CD4-positive, CD25-positive, alpha-beta regulatory T cell (primary cell): ENCODE measurements around the gene CFD. TPM values are rescaled to one million over a fixed set of nuclear protein-coding genes. Genes with fewer than 3 reads are reported as not detected.

ENCODE experiments used
- ATAC-seq, 2 donors: fragments of 150-1000 bp; cut with Tn5 transposase; one replicate each; pipeline ENCODE4 v1.10.0; 2021; ENCODE audit warnings: low read depth in 2 of 2, moderate number of reproducible peaks in 2 of 2, moderate library complexity in 1 of 2
- DNase-seq, 3 donors: peaks; one replicate each; pipeline versions ENCODE4 v3.0.0 to v3.0.0-alpha.2; 2012 to 2022; ENCODE audit warnings: mixed read lengths in 1 of 3
- H3K27ac ChIP-seq: one replicate; pipeline ENCODE4 v1.7.0; 2013; ENCODE audit warnings: mild to moderate bottlenecking, low read length; ENCODE audit not compliant: insufficient read depth, poor library complexity, severe bottlenecking
- H3K27me3 ChIP-seq: one replicate; pipeline ENCODE4 v1.7.0; 2013; ENCODE audit warnings: low read length; ENCODE audit not compliant: control insufficient read depth, insufficient read depth
- H3K36me3 ChIP-seq: one replicate; pipeline ENCODE4 v1.7.0; 2013; ENCODE audit warnings: mild to moderate bottlenecking, low read length, moderate library complexity; ENCODE audit not compliant: control insufficient read depth, insufficient read depth
- H3K4me1 ChIP-seq: 2 replicates; pipeline ENCODE4 v1.7.0; 2013; ENCODE audit warnings: mild to moderate bottlenecking, low read length; ENCODE audit not compliant: insufficient read depth, control insufficient read depth, poor library complexity, severe bottlenecking
- H3K4me3 ChIP-seq: one replicate; pipeline ENCODE4 v1.7.0; 2013; ENCODE audit warnings: low read depth, mild to moderate bottlenecking, low read length, moderate library complexity
- H3K9me3 ChIP-seq, 2 experiments: 1 replicate in 1 of 2; 2 replicates in 1 of 2; pipeline ENCODE4 v1.7.0; 2013; ENCODE audit warnings: low read length in 2 of 2, mild to moderate bottlenecking in 1 of 2, moderate library complexity in 1 of 2; ENCODE audit not compliant: control insufficient read depth in 2 of 2
- H3K27ac Mint-ChIP-seq, 3 donors: one replicate each; pipeline ENCODE4 v1.8.0; 2020 to 2022; ENCODE audit warnings: mild to moderate bottlenecking in 3 of 3, mixed read lengths in 3 of 3, moderate library complexity in 2 of 3
- H3K27me3 Mint-ChIP-seq: one replicate; pipeline ENCODE4 v1.8.0; 2022; ENCODE audit warnings: mild to moderate bottlenecking, mixed read lengths
- H3K36me3 Mint-ChIP-seq: one replicate; pipeline ENCODE4 v1.8.0; 2020; ENCODE audit warnings: mixed read lengths
- H3K4me1 Mint-ChIP-seq, 4 donors: one replicate each; pipeline ENCODE4 v1.8.0; 2020 to 2022; ENCODE audit warnings: mixed read lengths in 4 of 4, mild to moderate bottlenecking in 1 of 4
- H3K4me3 Mint-ChIP-seq, 4 donors: one replicate each; pipeline ENCODE4 v1.8.0; 2020 to 2022; ENCODE audit warnings: mild to moderate bottlenecking in 4 of 4, mixed read lengths in 4 of 4, moderate library complexity in 3 of 4
- H3K9me3 Mint-ChIP-seq, 7 donors: one replicate each; pipeline ENCODE4 v1.8.0; 2020 to 2022; ENCODE audit warnings: mixed read lengths in 7 of 7, mild to moderate bottlenecking in 3 of 7, moderate library complexity in 2 of 7
- polyA plus RNA-seq, 4 donors: library from polyadenylated mRNA; unstranded; fragments of 300-500 nt; fragmentation: Illumina TruSeq; gene quantifications; one replicate each; pipeline ENCODE4 v1.2.3, GENCODE V29; 2021
- total RNA-seq: library from RNA; stranded (reverse); gene quantifications from one replicate; pipeline ENCODE4 v1.2.3, GENCODE V29; 2022

CFD gene
- total and polyA plus RNA-seq, 5 donors from 2014 or later, result 1.9 to 6.4 (median 2.0) TPM

DNA sequence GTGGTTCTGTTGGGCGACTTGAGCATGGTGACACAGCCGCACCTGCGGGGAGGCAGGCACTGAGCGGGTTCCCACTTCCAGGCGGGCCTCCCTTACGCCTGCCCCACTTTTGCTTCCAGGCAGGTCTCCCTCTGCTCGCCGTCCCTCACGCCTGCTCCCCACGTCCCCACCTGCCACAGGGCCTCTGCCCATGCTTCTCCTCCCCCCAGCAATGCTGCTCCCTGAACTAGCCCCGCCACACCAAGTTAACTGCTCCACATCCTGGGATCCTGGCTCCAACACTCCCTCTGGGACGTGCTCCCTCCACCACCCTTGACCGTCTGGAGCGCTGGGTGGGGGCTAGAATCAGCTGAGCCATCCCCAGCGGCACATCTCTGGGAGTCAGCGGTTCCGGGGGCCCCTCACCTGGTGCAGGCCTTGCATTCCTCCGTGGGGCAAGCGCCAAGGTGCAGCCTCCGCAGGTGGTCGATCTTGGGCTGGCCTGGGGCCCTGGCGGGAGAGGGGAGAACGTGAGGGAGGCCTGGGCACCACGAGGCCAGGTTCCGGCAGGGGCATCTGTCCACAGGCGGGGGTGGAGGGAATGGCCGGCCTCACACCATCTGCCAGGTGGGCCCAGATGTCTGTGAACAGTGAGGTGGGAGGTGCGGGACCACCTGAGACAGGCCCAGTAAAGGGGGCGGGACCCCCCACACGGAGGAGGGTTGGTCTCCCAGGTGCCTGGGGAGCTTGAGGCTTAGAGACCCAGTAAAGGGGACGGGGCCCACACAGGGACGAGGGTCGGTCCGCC is 9.2 kb downstream of the CFD start:
- no peak for DNase-seq
- peaks cover 0 to 3% (median 0%) of the 10 kb centered on the region in 7 donors for H3K9me3 Mint-ChIP-seq
- peaks cover 2 to 33% (median 12%) of the 10 kb centered on the region in 4 donors for H3K4me1 Mint-ChIP-seq

GRCh38 chr19:869245-870177 is 10.0 kb downstream of the CFD start:
- H3K4me3 Mint-ChIP-seq, result peak overlapping the region in 2 of 4 donors; percentile 36 to 75
- peaks cover 5% of the 10 kb centered on the region for H3K27me3 Mint-ChIP-seq
- peaks cover 11% of the 10 kb centered on the region for H3K36me3 Mint-ChIP-seq
- no peak for ATAC-seq
- H3K27ac ChIP-seq, result no peak overlapping the region
- no peak overlapping the region for H3K4me3 ChIP-seq
- H3K27ac Mint-ChIP-seq, result peak overlapping the region in 2 of 3 donors; percentile 32 to 87
- peaks cover 0 to 3% (median 0%) of the 10 kb centered on the region in 7 donors for H3K9me3 Mint-ChIP-seq
- H3K27me3 ChIP-seq, result no peaks in the 10 kb centered on the region
- H3K36me3 ChIP-seq, result peaks cover 10% of the 10 kb centered on the region
- DNase-seq, result no peak
- H3K4me1 Mint-ChIP-seq, result peaks cover 0 to 29% (median 9%) of the 10 kb centered on the region in 4 donors
- no peaks in the 10 kb centered on the region for H3K9me3 ChIP-seq
- H3K4me1 ChIP-seq, result peaks cover 14% of the 10 kb centered on the region

More for the DNA sequence above, 9.2 kb downstream of the CFD start:
- no peak overlapping the region for H3K27ac ChIP-seq
- Mint-ChIP-seq H3K4me3 (no peak overlapping the region), H3K36me3 (peaks cover 11% of the 10 kb centered on the region), H3K27ac (peak overlapping the region in 1 of 3 donors; percentile 46), H3K27me3 (peaks cover 9% of the 10 kb centered on the region)
- no peaks in the 10 kb centered on the region for H3K9me3 ChIP-seq
- no peak overlapping the region for H3K4me3 ChIP-seq
- H3K36me3 ChIP-seq, result peaks cover 10% of the 10 kb centered on the region
- ATAC-seq, result no peak
- H3K27me3 ChIP-seq, result no peaks in the 10 kb centered on the region
- peaks cover 20% of the 10 kb centered on the region for H3K4me1 ChIP-seq

GRCh38 chr19:870314-870713 is 10.8 kb downstream of the CFD start:
- Mint-ChIP-seq H3K27me3 (peaks cover 5% of the 10 kb centered on the region), H3K4me1 (peaks cover 0 to 26% (median 6%) of the 10 kb centered on the region in 4 donors)

DNA sequence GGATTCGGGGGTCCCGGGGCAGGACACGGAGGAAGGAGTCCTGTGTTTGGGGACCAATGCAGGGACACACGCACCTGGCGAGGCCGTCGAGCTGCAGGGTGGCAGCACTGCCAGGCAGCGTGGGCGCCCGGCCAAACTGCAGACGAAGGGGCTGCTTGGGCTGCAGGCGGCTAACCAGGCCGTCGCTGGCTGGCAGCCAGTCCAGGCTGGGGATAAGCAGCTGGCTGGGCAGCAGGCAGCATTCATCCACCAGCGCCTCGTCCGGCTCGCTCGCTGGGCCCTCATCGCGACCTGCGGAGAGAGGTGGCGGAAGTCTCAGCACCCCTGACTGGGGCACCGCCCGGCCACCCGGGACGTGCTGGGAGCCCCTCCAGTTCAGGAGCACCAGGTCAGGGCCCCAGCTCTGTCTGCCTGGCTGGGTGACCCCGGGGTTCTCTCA is 11.5 kb downstream of the CFD start:
- Histone ChIP-seq H3K27me3 (no peaks in the 10 kb centered on the region), H3K36me3 (peaks cover 17% of the 10 kb centered on the region), H3K4me1 (peaks cover 14% of the 10 kb centered on the region), H3K4me3 (no peak overlapping the region), H3K9me3 (no peaks in the 10 kb centered on the region), H3K27ac (no peak overlapping the region)
- Mint-ChIP-seq H3K27ac (no peak overlapping the region), H3K36me3 (peaks cover 11% of the 10 kb centered on the region), H3K9me3 (peaks cover 0 to 3% (median 0%) of the 10 kb centered on the region in 7 donors), H3K27me3 (peaks cover 5% of the 10 kb centered on the region), H3K4me3 (no peak overlapping the region), H3K4me1 (peaks cover 0 to 24% (median 6%) of the 10 kb centered on the region in 4 donors)
- no peak for DNase-seq
- ATAC-seq, result no peak

More at GRCh38 chr19:870314-870713, 10.8 kb downstream of the CFD start:
- DNase-seq (no peak), ATAC-seq (no peak)
- H3K4me1 ChIP-seq, result peaks cover 14% of the 10 kb centered on the region
- peaks cover 11% of the 10 kb centered on the region for H3K36me3 ChIP-seq
- no peak overlapping the region for H3K27ac ChIP-seq
- no peaks in the 10 kb centered on the region for H3K27me3 ChIP-seq
- no peak overlapping the region for H3K4me3 ChIP-seq
- H3K9me3 ChIP-seq, result no peaks in the 10 kb centered on the region
- peak overlapping the region in 2 of 4 donors; percentile 36 to 81 for H3K4me3 Mint-ChIP-seq
- H3K9me3 Mint-ChIP-seq, result peaks cover 0 to 3% (median 0%) of the 10 kb centered on the region in 7 donors
- H3K27ac Mint-ChIP-seq, result peak overlapping the region; percentile 32 to 87 (median 87)
- peaks cover 11% of the 10 kb centered on the region for H3K36me3 Mint-ChIP-seq

GRCh38 chr19:871446-872265 is 12.2 kb downstream of the CFD start:
- Histone ChIP-seq H3K27ac (peak overlapping the region; percentile 70), H3K9me3 (no peaks in the 10 kb centered on the region), H3K4me1 (peaks cover 14% of the 10 kb centered on the region), H3K36me3 (peaks cover 21% of the 10 kb centered on the region), H3K27me3 (no peaks in the 10 kb centered on the region), H3K4me3 (no peak overlapping the region)
- Mint-ChIP-seq H3K36me3 (peaks cover 15% of the 10 kb centered on the region), H3K4me3 (peak overlapping the region; percentile 83 to 96 (median 90)), H3K27me3 (peaks cover 5% of the 10 kb centered on the region), H3K4me1 (peaks cover 0 to 25% (median 6%) of the 10 kb centered on the region in 4 donors), H3K27ac (peak overlapping the region; percentile 92 to 94 (median 94)), H3K9me3 (peaks cover 0 to 3% (median 0%) of the 10 kb centered on the region in 7 donors)
- ATAC-seq (no peak), DNase-seq (peak in 1 of 3 donors; percentile 38)

GRCh38 chr19:872266-872951 is 12.9 kb downstream of the CFD start:
- Mint-ChIP-seq H3K27ac (peak overlapping the region; percentile 92 to 94 (median 94)), H3K9me3 (peaks cover 0 to 3% (median 0%) of the 10 kb centered on the region in 7 donors), H3K27me3 (peaks cover 5% of the 10 kb centered on the region), H3K36me3 (peaks cover 13% of the 10 kb centered on the region), H3K4me1 (peaks cover 0 to 24% (median 6%) of the 10 kb centered on the region in 4 donors), H3K4me3 (peak overlapping the region; percentile 83 to 96 (median 90))
- DNase-seq (peak; percentile 69 to 93 (median 88)), ATAC-seq (peak; percentile 76 to 77)
- no peak overlapping the region for H3K4me3 ChIP-seq
- H3K4me1 ChIP-seq, result peaks cover 14% of the 10 kb centered on the region
- peaks cover 25% of the 10 kb centered on the region for H3K36me3 ChIP-seq
- H3K27me3 ChIP-seq, result no peaks in the 10 kb centered on the region
- peak overlapping the region; percentile 70 for H3K27ac ChIP-seq
- no peaks in the 10 kb centered on the region for H3K9me3 ChIP-seq
